ENCODE data around the gene ADAM10. TPM values are rescaled to one million over a fixed set of nuclear protein-coding genes. Genes with fewer than 3 reads are reported as not detected.

Gene ADAM10
- polyA plus RNA-seq, 1 donor (not counting 4 experiments of a cell fraction or from before 2014, with no cell fraction given) = 198 TPM

GRCh38 chr15:58546066-58546591 is 203.4 kb downstream of the ADAM10 start:
- TF ChIP-seq CTCF (optimal IDR thresholded peaks at IDR 0.05 in 1 of 3, IDR thresholded peaks at IDR 0.05 in 1 of 3, conservative IDR thresholded peaks at IDR 0.05 in 1 of 3; ENCODE audit: extremely low read depth in 1 of 3, insufficient read depth in 2 of 3, low read length in 3 of 3) (no peak), EZH2 (IDR thresholded peaks at IDR 0.05; ENCODE audit: low read length) (no peak)
- no peak overlapping the region for H2AFZ ChIP-seq (ENCODE audit: control insufficient read depth, low read length)
- no peaks in the 10 kb centered on the region for H3K9me1 ChIP-seq (ENCODE audit: control insufficient read depth, extremely low read depth, insufficient read depth, low read length)
- H3K27me3 ChIP-seq (ENCODE audit: control insufficient read depth, extremely low read depth, insufficient read depth, low read length) = no peaks in the 10 kb centered on the region
- no peak overlapping the region for H3K9ac ChIP-seq (ENCODE audit: control insufficient read depth, extremely low read depth, insufficient read depth, low read length)
- DNase-seq (ENCODE audit: low read depth, low spot score) (no peak), FAIRE-seq (no peak)
- H3K27ac ChIP-seq (ENCODE audit: control insufficient read depth, insufficient read depth, low read length) = no peak overlapping the region
- no peaks in the 10 kb centered on the region for H4K20me1 ChIP-seq (ENCODE audit: control insufficient read depth, extremely low read depth, insufficient read depth, low read length)
- H3K4me1 ChIP-seq (ENCODE audit: control insufficient read depth, extremely low read depth, insufficient read depth, low read length) = peaks cover 14% of the 10 kb centered on the region
- H3K9me3 ChIP-seq (ENCODE audit: control insufficient read depth, low read depth, low read length) = no peaks in the 10 kb centered on the region
- H3K79me2 ChIP-seq (ENCODE audit: control insufficient read depth, insufficient read depth, low read length) = no peaks in the 10 kb centered on the region
- H3K36me3 ChIP-seq (ENCODE audit: control insufficient read depth in 2 of 2, extremely low read depth in 1 of 2, insufficient read depth in 2 of 2, low read length in 2 of 2) = no peaks in the 10 kb centered on the region
- dilution Hi-C loops (cut with MboI; ENCODE audit: extremely low pct_ligation_motif_present, low sequenced_read_pairs) = no loop called here
- H3K4me2 ChIP-seq (ENCODE audit: control insufficient read depth, extremely low read depth, insufficient read depth, low read depth, low read length) = no peak overlapping the region
- no peak overlapping the region for H3K4me3 ChIP-seq (ENCODE audit: control insufficient read depth in 2 of 3, extremely low read depth in 1 of 3, insufficient read depth in 2 of 3, low read depth in 1 of 3, low read length in 3 of 3)

- Histone ChIP-seq H3K36me3 (ENCODE audit: control insufficient read depth in 2 of 2, extremely low read depth in 1 of 2, insufficient read depth in 2 of 2, low read length in 2 of 2) (no peaks in the 10 kb centered on the region), H3K4me1 (ENCODE audit: control insufficient read depth, extremely low read depth, insufficient read depth, low read length) (peaks cover 12% of the 10 kb centered on the region), H2AFZ (ENCODE audit: control insufficient read depth, low read length) (no peak overlapping the region), H4K20me1 (ENCODE audit: control insufficient read depth, extremely low read depth, insufficient read depth, low read length) (no peaks in the 10 kb centered on the region), H3K9ac (ENCODE audit: control insufficient read depth, extremely low read depth, insufficient read depth, low read length) (no peak overlapping the region), H3K9me1 (ENCODE audit: control insufficient read depth, extremely low read depth, insufficient read depth, low read length) (no peaks in the 10 kb centered on the region), H3K9me3 (ENCODE audit: control insufficient read depth, low read depth, low read length) (no peaks in the 10 kb centered on the region), H3K4me3 (ENCODE audit: control insufficient read depth in 2 of 3, extremely low read depth in 1 of 3, insufficient read depth in 2 of 3, low read depth in 1 of 3, low read length in 3 of 3) (no peak overlapping the region), H3K4me2 (ENCODE audit: control insufficient read depth, extremely low read depth, insufficient read depth, low read depth, low read length) (no peak overlapping the region), H3K27me3 (ENCODE audit: control insufficient read depth, extremely low read depth, insufficient read depth, low read length) (no peaks in the 10 kb centered on the region), H3K27ac (ENCODE audit: control insufficient read depth, insufficient read depth, low read length) (no peak overlapping the region), H3K79me2 (ENCODE audit: control insufficient read depth, insufficient read depth, low read length) (no peaks in the 10 kb centered on the region)
- no peak for FAIRE-seq
- dilution Hi-C loops (cut with MboI; ENCODE audit: extremely low pct_ligation_motif_present, low sequenced_read_pairs) = no loop called here
- DNase-seq (ENCODE audit: low read depth, low spot score) = no peak
- TF ChIP-seq CTCF (optimal IDR thresholded peaks at IDR 0.05 in 1 of 3, IDR thresholded peaks at IDR 0.05 in 1 of 3, conservative IDR thresholded peaks at IDR 0.05 in 1 of 3; ENCODE audit: extremely low read depth in 1 of 3, insufficient read depth in 2 of 3, low read length in 3 of 3) (no peak), EZH2 (IDR thresholded peaks at IDR 0.05; ENCODE audit: low read length) (no peak)
These were observed 204.0 kb downstream of the ADAM10 start for GRCh38 chr15:58545307-58546065.
